Keratinocyte (primary cell): ENCODE measurements around the gene CSNK1D. TPM values are rescaled to one million over a fixed set of nuclear protein-coding genes. Genes with fewer than 3 reads are reported as not detected.

ENCODE experiments used
- DNase-seq: peaks from one replicate; pipeline ENCODE4 v3.0.0-alpha.2; 2011; ENCODE audit warnings: low read depth, missing footprints, low spot score
- FAIRE-seq: peaks from 2 replicates; lab custom pipeline; 2011; peaks lifted over from hg19 to GRCh38; lab: Jason Lieb, UNC
- H2AFZ ChIP-seq: 2 replicates; pipeline ENCODE4 v1.6.0; 2012; ENCODE audit warnings: low read length, control low read depth, inconsistent platforms; ENCODE audit not compliant: control insufficient read depth
- H3K27ac ChIP-seq: 2 replicates; pipeline ENCODE4 v1.5.1; 2011; ENCODE audit warnings: low read length; ENCODE audit not compliant: control insufficient read depth, insufficient read depth
- H3K27me3 ChIP-seq: 3 replicates; pipeline ENCODE4 v1.6.0; 2011; ENCODE audit warnings: low read length; ENCODE audit not compliant: control insufficient read depth, insufficient read depth; ENCODE audit errors: extremely low read depth
- H3K36me3 ChIP-seq, 2 experiments: 2 replicates in 1 of 2; 3 replicates in 1 of 2; pipeline ENCODE4 v1.5.1; 2011; ENCODE audit warnings: low read length in 2 of 2, mild to moderate bottlenecking in 1 of 2; ENCODE audit not compliant: control insufficient read depth in 2 of 2, insufficient read depth in 2 of 2; ENCODE audit errors: extremely low read depth in 1 of 2
- H3K4me1 ChIP-seq: 3 replicates; pipeline ENCODE4 v1.5.1; 2011; ENCODE audit warnings: low read length; ENCODE audit not compliant: control insufficient read depth, insufficient read depth; ENCODE audit errors: extremely low read depth
- H3K4me2 ChIP-seq: 3 replicates; pipeline ENCODE4 v1.6.0; 2011; ENCODE audit warnings: low read depth, low read length; ENCODE audit not compliant: control insufficient read depth, insufficient read depth; ENCODE audit errors: extremely low read depth
- H3K4me3 ChIP-seq, 3 experiments: fragments of 200-600 bp in 1 of 3; sonication (generic) in 1 of 3; 2 replicates in 2 of 3; 3 replicates in 1 of 3; pipeline ENCODE4 v1.5.1; 2011 to 2016; ENCODE audit warnings: low read length in 3 of 3, mild to moderate bottlenecking in 3 of 3, control low read depth in 2 of 3, inconsistent platforms in 1 of 3, low read depth in 1 of 3, mixed read lengths in 1 of 3, mixed run types in 1 of 3, moderate library complexity in 1 of 3; ENCODE audit not compliant: control insufficient read depth in 2 of 3, insufficient read depth in 2 of 3; ENCODE audit errors: extremely low read depth in 1 of 3
- H3K79me2 ChIP-seq: 2 replicates; pipeline ENCODE4 v1.6.0; 2012; ENCODE audit warnings: low read length; ENCODE audit not compliant: control insufficient read depth, insufficient read depth
- H3K9ac ChIP-seq: 3 replicates; pipeline ENCODE4 v1.6.0; 2011; ENCODE audit warnings: low read length; ENCODE audit not compliant: control insufficient read depth, insufficient read depth; ENCODE audit errors: extremely low read depth
- H3K9me1 ChIP-seq: 3 replicates; pipeline ENCODE4 v1.6.0; 2011; ENCODE audit warnings: low read length; ENCODE audit not compliant: control insufficient read depth, insufficient read depth; ENCODE audit errors: extremely low read depth
- H3K9me3 ChIP-seq: 2 replicates; pipeline ENCODE4 v1.5.1; 2012; ENCODE audit warnings: low read depth, low read length; ENCODE audit not compliant: control insufficient read depth
- H4K20me1 ChIP-seq: 3 replicates; pipeline ENCODE4 v1.6.0; 2011; ENCODE audit warnings: low read length; ENCODE audit not compliant: control insufficient read depth, insufficient read depth; ENCODE audit errors: extremely low read depth
- EZH2 ChIP-seq: IDR thresholded peaks from one replicate; pipeline ENCODE4 v1.6.1; 2012; ENCODE audit warnings: inconsistent platforms, mild to moderate bottlenecking, low read length, moderate library complexity
- dilution Hi-C: fragments of 300-500 bp; cut with MboI; formaldehyde crosslinking; loops from one replicate; pipeline ENCODE4 v1.7.0; 2020; ENCODE audit warnings: low sequenced_read_pairs; ENCODE audit not compliant: extremely low pct_ligation_motif_present
- polyA plus RNA-seq, 5 experiments: library from polyadenylated mRNA; depleted of rRNA in 3 of 5; stranded (reverse) in 3 of 5; stranded (forward) in 1 of 5; unstranded in 1 of 5; fragments of >200 nt; gene quantifications; 1 replicate in 1 of 5; 2 replicates in 3 of 5; 3 replicates in 1 of 5; pipeline versions ENCODE4 v1.2.1 to v1.2.3, GENCODE V29; 2011 to 2012; ENCODE audit warnings: missing spikeins in 2 of 5, low read depth in 1 of 5, low replicate concordance in 1 of 5
- TF ChIP-seq, protein P1 (sequence below), 3 experiments: IDR thresholded peaks in 1 of 3; conservative IDR thresholded peaks in 1 of 3; optimal IDR thresholded peaks in 1 of 3; 2 replicates in 2 of 3; 3 replicates in 1 of 3; pipeline versions ENCODE3 to v1.5.1; 2011; ENCODE audit warnings: low read length in 3 of 3, mild to moderate bottlenecking in 3 of 3, moderate library complexity in 2 of 3, control low read depth in 1 of 3, inconsistent platforms in 1 of 3; ENCODE audit not compliant: insufficient read depth in 2 of 3; ENCODE audit errors: extremely low read depth in 1 of 3

The CSNK1D gene
- polyA plus RNA-seq, 1 donor (not counting 4 experiments of a cell fraction or from before 2014, with no cell fraction given) = 86.0 TPM

DNA sequence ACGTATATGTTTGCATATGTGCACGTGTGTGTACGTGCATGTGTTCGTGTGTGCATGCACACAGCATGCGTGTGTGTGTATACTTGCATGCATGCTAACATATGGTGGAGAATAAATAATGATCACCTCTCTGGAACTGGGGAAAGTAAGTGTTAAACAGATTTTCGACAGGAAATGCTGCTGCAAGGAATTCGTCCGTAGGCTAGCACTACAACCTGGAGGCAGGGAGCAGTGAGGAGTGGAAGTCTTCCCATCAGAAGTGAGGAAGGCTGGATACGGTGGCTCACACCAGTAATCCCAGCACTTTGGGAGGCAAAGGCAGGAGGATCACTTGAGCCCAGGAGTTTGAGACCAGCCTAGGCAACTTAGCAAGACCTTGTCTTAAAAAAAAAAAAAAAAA lies 4.8 kb upstream of the CSNK1D start:
- Histone ChIP-seq H3K27me3 (no peaks in the 10 kb centered on the region), H3K9me1 (no peaks in the 10 kb centered on the region), H3K36me3 (no peaks in the 10 kb centered on the region), H2AFZ (no peak overlapping the region), H3K79me2 (no peaks in the 10 kb centered on the region), H3K9ac (no peak overlapping the region), H3K4me2 (no peak overlapping the region), H3K27ac (no peak overlapping the region), H3K4me3 (no peak overlapping the region), H3K9me3 (no peaks in the 10 kb centered on the region), H3K4me1 (peaks cover 29% of the 10 kb centered on the region), H4K20me1 (no peaks in the 10 kb centered on the region)
- DNase-seq (no peak), FAIRE-seq (no peak)
- dilution Hi-C loops = no loop called here
- TF ChIP-seq EZH2 = no peak
- TF ChIP-seq, protein P1, sequence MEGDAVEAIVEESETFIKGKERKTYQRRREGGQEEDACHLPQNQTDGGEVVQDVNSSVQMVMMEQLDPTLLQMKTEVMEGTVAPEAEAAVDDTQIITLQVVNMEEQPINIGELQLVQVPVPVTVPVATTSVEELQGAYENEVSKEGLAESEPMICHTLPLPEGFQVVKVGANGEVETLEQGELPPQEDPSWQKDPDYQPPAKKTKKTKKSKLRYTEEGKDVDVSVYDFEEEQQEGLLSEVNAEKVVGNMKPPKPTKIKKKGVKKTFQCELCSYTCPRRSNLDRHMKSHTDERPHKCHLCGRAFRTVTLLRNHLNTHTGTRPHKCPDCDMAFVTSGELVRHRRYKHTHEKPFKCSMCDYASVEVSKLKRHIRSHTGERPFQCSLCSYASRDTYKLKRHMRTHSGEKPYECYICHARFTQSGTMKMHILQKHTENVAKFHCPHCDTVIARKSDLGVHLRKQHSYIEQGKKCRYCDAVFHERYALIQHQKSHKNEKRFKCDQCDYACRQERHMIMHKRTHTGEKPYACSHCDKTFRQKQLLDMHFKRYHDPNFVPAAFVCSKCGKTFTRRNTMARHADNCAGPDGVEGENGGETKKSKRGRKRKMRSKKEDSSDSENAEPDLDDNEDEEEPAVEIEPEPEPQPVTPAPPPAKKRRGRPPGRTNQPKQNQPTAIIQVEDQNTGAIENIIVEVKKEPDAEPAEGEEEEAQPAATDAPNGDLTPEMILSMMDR (optimal IDR thresholded peaks at IDR 0.05 in 1 of 3, IDR thresholded peaks at IDR 0.05 in 1 of 3, conservative IDR thresholded peaks at IDR 0.05 in 1 of 3; ENCODE audit: extremely low read depth in 1 of 3, insufficient read depth in 2 of 3, low read length in 3 of 3) = no peak

GRCh38 chr17:82277851-82278250 lies 4.4 kb upstream of the CSNK1D start:
- Histone ChIP-seq H3K9ac (no peak overlapping the region), H4K20me1 (no peaks in the 10 kb centered on the region), H3K36me3 (no peaks in the 10 kb centered on the region), H3K79me2 (peaks cover 4% of the 10 kb centered on the region), H3K9me1 (no peaks in the 10 kb centered on the region), H3K9me3 (no peaks in the 10 kb centered on the region), H3K4me2 (no peak overlapping the region), H3K27me3 (no peaks in the 10 kb centered on the region), H3K27ac (no peak overlapping the region), H3K4me1 (peaks cover 25% of the 10 kb centered on the region), H2AFZ (no peak overlapping the region), H3K4me3 (no peak overlapping the region)
- dilution Hi-C loops = no loop called here
- TF ChIP-seq, protein P1 (optimal IDR thresholded peaks at IDR 0.05 in 1 of 3, IDR thresholded peaks at IDR 0.05 in 1 of 3, conservative IDR thresholded peaks at IDR 0.05 in 1 of 3; ENCODE audit: extremely low read depth in 1 of 3, insufficient read depth in 2 of 3, low read length in 3 of 3) = no peak
- FAIRE-seq (no peak), DNase-seq (no peak)
